ENCODE results near the gene CARHSP1. TPM values are rescaled to one million over a fixed set of nuclear protein-coding genes. Genes with fewer than 3 reads are reported as not detected.
"Not testable (repeated sequence)": the region's sequence is repeated elsewhere in the genome, so short reads cannot be mapped to it uniquely, and the experiment has no call there.

Gene CARHSP1
- total RNA-seq, 4 donors from 2014 or later = 89.3 to 135 (median 124) TPM

DNA sequence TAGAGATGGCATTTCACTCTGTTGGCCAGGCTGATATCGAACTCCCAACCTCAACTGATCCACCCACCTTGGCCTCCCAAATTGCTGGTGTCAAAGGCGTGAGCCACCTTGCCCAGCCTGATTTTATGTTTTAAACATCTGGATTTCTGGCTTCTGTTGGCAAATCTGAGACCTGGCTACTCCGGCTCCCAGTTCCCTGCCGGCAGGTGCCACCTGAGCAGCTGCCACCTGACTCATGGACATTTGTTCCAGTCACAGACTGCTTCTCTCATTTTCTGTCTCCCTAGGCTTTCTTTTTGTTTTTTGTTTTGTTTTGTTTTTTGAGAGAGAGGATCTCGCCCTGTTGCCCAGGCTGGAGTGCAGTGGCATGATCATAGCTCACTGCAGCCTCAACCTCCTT is 61.6 kb downstream of the CARHSP1 start:
- no peak for ATAC-seq (ENCODE audit: low FRiP score)
- TF ChIP-seq, protein P1, sequence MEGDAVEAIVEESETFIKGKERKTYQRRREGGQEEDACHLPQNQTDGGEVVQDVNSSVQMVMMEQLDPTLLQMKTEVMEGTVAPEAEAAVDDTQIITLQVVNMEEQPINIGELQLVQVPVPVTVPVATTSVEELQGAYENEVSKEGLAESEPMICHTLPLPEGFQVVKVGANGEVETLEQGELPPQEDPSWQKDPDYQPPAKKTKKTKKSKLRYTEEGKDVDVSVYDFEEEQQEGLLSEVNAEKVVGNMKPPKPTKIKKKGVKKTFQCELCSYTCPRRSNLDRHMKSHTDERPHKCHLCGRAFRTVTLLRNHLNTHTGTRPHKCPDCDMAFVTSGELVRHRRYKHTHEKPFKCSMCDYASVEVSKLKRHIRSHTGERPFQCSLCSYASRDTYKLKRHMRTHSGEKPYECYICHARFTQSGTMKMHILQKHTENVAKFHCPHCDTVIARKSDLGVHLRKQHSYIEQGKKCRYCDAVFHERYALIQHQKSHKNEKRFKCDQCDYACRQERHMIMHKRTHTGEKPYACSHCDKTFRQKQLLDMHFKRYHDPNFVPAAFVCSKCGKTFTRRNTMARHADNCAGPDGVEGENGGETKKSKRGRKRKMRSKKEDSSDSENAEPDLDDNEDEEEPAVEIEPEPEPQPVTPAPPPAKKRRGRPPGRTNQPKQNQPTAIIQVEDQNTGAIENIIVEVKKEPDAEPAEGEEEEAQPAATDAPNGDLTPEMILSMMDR (IDR thresholded peaks at IDR 0.05) = no peak
- no peak for DNase-seq (ENCODE audit: low spot score)

DNA sequence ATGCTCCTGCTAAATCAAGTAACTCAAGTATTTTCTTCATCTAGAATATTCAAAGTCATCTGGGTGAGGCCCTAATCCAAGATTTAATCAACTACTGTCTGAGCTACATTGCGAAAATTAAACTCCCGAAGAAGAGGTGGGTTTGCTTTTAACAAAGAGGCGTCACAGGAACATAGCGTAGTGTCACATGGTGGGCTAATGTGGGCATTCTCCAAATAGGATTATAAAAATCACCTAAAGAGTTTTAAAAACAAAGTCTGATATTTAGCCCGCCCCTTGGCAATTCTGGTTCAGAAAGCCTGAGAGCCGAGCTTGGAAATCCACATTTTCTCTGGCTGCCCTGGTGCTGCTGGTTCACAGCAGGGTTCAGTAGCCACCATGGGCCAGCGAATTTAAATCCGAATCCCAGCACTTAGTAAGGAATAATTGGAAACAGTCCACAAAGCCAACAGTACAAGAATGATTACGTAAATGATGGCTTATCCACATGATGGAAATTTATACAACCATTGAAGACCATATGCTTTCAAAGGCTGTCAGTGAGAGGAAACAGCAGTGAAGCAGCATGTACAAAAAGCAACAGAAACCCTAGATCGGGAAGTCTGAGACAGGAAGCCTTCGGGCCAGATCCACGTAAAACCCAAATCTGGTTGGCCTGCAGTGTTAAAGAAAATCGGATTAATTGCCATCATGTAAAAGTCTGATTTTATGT is 62.4 kb downstream of the CARHSP1 start:
- TF ChIP-seq, protein P1 (IDR thresholded peaks at IDR 0.05) = no peak
- ATAC-seq (ENCODE audit: low FRiP score) (no peak), DNase-seq (ENCODE audit: low spot score) (no peak)

DNA sequence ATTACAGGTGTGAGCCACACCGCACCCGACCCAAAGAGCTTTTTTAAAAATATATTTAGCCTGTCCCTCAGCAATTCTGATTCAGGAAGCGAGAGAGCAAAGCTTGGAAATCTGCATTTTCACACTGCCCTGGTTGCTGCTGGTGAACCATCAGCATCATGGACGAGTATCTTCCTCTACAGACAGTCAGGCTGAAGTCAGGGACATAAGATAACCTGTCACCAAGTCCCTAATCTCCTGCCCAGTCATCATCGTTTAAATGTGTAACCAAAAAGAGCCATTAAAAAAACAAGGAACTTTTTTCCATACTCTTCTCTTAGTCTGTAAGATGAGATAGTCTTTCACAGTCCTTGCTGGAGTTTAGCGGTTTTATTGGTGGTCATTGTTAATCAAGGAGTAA is 64.5 kb downstream of the CARHSP1 start:
- no peak for DNase-seq (ENCODE audit: low spot score)
- TF ChIP-seq, protein P1 (IDR thresholded peaks at IDR 0.05) = no peak
- no peak for ATAC-seq (ENCODE audit: low FRiP score)

DNA sequence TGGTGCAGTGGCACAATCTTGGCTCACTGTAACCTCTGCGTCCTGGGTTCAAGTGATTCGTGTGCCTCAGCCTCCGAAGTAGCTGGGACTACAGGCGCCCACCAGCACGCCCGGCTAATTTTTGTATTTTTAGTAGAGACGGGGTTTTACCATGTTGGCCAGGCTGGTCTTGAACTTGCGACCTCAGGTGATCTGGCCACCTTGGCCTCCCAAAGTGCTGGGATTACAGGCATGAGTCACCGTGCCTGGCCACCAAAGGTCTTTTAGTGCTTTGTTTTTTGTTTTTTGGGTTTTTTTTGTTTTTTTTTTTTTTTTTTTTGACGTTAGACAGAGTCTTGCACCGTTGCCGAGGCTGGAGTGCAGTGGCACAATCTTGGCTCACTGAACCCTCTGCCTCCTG is 65.1 kb downstream of the CARHSP1 start:
- ATAC-seq (ENCODE audit: low FRiP score); DNase-seq (ENCODE audit: low spot score): not testable (repeated sequence)

Other genes starting within 250 kb of the CARHSP1 start
- gene METTL22, start 247.3 kb downstream of the CARHSP1 start, total RNA-seq = 10 to 100 TPM; 16.7 to 40.0 (median 24.5) TPM
- 1 to 10 TPM; 5.5 to 8.4 (median 6.5) TPM for gene ABAT, start 194.4 kb downstream of the CARHSP1 start, total RNA-seq
- 1 to 10 TPM; 3.6 to 8.2 (median 5.1) TPM for gene TMEM186, start 71.4 kb downstream of the CARHSP1 start, total RNA-seq
- gene PMM2, start 71.2 kb downstream of the CARHSP1 start, total RNA-seq = 10 to 100 TPM; 35.9 to 98.6 (median 48.6) TPM
- not detected for gene LITAFD, start 13.3 kb upstream of the CARHSP1 start, total RNA-seq
- gene USP7, start 94.9 kb upstream of the CARHSP1 start, total RNA-seq = 100 to 1,000 TPM in 2 of 4 donors, 10 to 100 TPM in 2; 71.2 to 138 (median 97.0) TPM
- gene HAPSTR1, start 222.6 kb upstream of the CARHSP1 start, total RNA-seq = 10 to 100 TPM; 44.8 to 71.7 (median 57.6) TPM

Data from omental fat pad (tissue), 4 donors.